ENCODE results near the gene KCNAB3.
"Not testable (repeated sequence)": the region's sequence is repeated elsewhere in the genome, so short reads cannot be mapped to it uniquely, and the experiment has no call there.

The KCNAB3 gene

DNA sequence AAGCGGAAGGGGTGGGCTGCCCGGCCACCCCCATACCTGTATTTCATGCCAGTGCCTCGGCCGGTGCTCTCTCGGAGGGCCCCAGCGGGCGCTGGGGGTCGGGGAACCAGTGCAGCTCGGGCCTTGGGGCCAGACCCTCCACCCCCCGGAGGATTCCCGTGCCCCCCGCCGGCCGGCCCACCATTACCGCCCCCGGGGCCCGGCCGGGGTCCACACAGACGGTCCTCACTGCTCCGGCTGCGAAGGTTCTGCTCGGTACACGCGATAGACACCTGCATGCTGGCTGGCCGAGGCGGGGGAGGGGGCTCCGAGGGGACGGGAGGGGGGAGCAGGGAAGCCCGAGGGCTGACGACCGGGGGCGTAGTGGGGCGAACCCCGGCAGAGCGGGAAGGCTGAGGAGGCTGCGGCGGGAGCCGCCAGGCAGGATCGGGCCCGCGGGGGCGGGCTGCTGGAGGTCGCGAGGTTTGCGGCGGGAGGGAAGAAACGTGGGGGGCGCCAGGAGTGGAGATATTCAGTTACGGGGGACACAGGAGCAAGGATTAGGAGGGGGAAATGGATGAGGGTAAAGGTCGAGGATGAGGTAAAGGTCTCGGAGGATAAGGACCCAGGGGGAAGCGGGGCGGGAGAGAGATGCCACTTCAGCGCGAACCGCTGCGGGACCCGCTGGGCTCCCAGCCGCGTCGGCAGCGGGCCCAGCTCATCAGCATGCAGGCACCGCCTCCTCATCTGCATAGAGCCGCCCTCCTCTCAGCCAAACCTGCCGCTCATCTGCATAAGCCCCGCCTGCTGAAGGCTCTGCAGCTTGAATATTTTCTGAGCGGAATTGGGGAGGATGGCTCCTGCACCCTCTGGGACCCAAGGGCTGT lies at the start of gene KCNAB3:
TSS of gene KCNAB3 (minus strand) at position 699 of the 866 bp plus-strand sequence. CDS start at position 278, 421 bp downstream.
- DNase-seq (ENCODE audit: low read depth in 2 of 2), result no peak

DNA sequence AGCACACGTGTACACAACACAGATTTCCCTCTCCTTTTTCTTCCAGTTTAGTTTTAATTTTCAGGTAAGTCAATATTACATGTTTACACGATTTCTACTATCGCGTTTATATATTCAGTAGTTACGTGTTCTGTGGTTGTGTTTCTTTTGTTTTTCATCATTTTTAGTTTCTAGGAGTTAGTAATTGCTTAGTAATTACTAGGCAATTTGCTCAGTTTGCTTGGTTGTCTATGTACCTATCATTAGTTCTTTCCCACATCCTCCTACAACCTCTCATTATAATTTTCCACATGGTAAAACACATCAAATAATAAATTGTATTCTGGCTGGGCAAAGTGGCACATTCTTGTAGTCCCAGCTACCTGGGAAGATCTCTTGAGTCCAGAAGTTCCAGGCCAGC lies 48.1 kb upstream of the KCNAB3 start:
- no peak for DNase-seq (ENCODE audit: low read depth in 2 of 2)

DNA sequence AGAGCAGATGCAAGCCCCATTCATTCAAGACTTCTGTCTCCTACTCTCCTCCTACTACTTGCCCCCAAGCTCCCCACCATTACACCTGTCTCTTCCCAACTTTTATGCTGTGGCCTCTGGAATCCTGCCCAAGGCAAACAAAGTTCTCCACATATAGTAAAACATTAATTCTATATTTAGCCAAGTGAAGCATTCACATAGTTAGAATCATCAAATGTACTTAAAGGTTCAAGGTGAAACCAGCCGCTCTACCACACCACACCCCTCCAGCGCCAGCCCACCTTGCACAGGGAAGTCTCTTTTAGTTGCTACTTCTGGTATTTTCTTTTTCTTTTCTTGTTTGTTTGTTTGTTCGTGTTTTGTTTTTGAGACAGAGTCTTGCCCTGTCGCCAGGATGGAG lies 47.4 kb upstream of the KCNAB3 start:
- no peak for DNase-seq (ENCODE audit: low read depth in 2 of 2)

DNA sequence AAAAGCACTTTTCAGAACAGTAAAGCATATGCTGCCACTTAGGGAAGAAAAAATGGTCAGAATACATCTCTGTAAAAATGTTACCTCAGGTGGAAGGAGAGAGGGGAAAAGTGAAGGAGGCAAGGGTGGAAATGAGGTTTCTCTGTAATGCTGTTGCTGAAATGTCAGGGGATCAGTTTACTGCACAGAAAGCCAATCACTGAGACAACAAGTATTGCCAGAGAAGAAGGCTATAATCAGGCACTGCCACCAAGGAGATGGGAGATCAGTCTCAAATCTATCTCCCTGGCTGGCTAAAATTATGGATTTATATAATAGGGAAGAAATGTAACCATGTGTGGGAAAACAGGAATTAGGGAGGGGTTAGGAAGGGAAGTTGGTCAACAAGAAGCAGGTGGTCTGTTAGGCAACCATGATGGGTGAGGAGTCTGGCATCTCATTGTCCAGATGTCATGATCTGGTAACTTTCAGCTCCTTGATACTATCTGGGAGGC lies 45.0 kb upstream of the KCNAB3 start:
- no peak for DNase-seq (ENCODE audit: low read depth in 2 of 2)

DNA sequence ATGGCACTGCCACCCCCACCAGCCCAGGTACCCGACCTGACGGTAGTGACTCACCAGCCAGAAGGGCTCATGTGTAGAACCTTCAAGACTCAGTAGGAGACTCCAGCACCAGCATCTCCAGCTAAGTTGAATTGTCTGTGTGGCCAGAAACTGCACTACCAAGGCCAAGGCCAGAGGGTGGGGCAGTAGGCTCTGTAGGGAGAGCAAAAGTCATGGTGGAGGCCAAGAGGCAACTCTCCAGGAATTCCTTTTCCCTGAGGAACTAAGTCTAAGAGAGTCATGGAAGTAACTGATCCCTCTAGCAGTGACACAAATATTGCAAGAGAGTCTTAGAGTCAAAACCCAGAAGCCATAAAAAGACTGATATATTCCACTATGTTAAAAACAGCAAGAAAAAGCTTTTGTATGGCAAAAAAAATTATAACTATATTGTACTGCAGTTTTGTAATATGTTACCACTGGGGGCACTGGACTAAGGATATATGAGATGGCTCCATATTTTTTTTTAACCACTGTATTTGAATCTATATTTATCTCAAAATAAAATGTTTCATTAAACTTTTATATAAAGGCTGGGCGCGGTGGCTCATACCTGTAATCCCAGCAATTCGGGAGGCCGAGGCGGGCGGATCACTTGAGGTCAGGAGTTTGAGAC lies 42.6 kb upstream of the KCNAB3 start:
- DNase-seq (ENCODE audit: low read depth in 2 of 2), result no peak

DNA sequence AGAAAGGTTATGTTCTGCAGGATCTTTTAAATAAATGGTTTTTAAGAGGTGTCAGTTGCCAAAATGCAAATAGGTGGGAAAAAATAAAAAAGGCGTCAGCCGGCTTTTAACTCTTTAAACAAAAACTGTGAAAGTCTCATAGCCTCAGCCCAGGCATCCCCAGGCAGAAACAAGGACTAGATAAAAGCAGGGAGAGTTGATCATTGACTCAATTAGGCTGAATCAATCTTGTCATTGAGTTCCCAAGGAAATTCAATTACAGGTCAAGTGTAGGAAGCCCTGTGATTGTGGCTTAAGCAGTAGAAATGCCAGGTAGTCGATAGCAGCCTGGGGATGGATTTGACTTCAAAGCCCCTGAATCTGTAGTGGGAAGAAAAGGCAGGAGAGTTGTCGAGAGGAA lies 42.0 kb upstream of the KCNAB3 start:
- DNase-seq (ENCODE audit: low read depth in 2 of 2), result no peak

DNA sequence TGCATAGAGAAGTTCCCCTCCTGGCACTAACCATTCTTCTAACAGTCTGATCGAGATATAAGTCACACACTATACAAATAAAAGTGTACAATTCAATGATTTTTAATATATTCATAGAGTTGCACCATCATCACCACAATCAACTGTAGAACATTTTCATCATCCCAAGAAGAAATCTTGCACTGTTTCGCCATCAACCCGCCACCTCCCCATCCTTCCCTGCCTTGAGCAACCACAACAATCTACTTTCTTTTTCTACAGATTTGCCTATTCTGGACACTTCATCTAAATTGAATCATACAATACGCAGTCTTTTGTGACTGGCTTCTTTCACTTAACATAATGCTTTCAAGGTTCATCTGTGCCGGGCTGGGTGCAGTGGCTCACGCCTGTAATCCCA lies 39.8 kb upstream of the KCNAB3 start:
- DNase-seq (ENCODE audit: low read depth in 2 of 2), result no peak

DNA sequence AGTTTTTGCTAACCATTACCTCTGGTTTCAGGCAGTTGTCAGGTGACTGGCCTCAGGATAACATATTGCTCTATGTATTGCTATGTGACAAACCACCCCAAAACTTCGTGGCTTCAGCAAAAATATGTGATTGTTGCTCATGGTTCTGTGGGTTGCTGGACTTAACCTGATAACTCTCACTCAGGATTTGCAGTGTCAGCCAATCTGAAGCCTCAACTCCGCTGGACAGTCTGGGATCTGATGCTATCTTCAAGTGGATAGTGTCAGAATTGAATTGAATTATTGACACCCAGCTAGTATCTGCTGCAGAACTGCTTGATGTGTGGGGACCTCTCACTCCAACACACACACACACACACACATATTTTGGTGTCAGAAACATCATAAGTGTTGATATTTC lies 38.1 kb upstream of the KCNAB3 start:
- DNase-seq (ENCODE audit: low read depth in 2 of 2), result no peak

DNA sequence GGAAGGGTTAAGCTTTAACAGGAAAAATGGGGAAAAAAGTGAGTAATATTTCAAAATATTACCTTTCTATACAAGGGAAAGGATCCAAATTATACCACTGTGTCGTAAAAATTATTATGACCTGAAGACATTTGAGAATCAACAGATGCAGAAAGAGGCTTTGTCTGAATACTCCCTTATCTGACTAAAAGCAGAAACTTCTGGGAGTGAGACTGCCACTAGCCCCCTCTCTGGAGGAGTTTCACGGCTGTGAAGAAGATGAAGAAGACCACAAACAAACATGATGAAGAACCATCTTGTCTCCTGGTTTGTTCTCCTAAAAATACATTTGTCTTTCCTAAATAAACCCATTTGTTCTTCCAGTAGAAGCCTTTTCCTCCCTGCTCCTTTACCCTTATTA lies 31.8 kb upstream of the KCNAB3 start:
- DNase-seq (ENCODE audit: low read depth in 2 of 2), result no peak

DNA sequence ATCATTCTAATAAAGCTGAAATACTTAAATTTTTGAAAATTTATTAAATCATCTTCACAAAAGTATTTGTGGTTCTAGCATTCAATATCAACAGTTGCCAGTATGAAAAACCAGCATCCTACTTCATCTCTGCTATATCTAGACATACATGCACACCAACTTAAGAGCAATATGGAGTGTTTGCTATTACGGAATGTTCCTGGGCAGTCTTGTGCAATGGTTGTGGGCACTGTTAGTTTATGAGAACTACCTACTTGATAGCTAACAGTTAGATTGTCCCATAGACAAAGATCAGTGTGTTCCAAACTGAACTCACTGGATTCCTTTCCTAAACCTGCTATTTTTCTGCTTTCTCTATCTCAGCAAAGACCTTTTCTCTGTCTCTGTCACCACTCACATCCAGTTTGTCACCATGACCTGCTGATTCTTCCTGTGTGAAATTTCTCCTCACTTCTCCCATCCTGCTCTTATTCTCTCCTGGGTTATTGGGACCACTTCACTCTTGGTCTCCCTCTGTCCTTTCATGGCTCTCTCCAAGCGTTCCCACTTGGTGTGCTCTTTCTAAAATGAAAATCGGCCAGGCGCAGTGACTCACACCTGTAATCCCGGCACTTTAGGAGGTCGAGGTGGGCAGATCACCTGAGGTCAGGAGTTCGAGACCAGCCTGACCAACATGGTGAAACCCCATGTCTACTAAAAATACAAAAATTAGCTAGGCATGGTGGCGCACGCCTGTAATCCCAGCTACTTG lies 30.0 kb upstream of the KCNAB3 start:
- no peak for DNase-seq (ENCODE audit: low read depth in 2 of 2)

DNA sequence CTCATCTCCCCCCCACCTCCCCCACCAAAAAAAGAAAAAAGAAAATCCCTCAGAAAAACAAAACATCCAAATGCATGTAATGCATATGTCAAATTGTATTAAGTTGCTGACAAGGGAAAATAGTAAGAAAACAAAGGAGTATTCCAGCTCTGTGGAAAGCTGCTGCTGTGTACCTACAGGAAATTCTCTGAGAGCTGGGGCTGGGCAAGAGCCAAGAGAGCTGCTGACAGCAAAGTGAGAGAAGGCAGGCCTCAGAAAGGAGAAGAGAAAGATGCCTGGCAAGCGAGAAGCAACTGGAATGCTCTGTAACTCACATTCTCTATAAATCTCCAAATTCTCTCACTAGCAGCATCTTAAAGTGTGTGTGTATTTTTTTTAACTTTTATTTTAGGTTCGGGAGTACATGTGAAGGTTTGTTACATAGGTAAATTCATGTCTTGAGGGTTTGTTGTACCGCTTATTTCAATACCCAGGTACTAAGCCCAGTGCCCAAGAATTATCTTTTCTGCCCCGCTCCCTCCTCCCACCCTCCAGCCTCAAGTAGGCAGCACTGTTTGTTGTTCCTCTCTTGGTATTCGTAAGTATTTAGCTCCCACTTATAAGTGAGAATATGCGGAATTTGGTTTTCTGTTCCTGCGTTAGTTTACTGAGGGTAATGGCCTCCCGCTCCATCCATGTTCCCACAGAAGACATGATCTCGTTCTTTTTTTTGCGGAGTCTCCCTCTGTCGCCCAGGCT lies 26.7 kb upstream of the KCNAB3 start:
- no peak for DNase-seq (ENCODE audit: low read depth in 2 of 2)

DNA sequence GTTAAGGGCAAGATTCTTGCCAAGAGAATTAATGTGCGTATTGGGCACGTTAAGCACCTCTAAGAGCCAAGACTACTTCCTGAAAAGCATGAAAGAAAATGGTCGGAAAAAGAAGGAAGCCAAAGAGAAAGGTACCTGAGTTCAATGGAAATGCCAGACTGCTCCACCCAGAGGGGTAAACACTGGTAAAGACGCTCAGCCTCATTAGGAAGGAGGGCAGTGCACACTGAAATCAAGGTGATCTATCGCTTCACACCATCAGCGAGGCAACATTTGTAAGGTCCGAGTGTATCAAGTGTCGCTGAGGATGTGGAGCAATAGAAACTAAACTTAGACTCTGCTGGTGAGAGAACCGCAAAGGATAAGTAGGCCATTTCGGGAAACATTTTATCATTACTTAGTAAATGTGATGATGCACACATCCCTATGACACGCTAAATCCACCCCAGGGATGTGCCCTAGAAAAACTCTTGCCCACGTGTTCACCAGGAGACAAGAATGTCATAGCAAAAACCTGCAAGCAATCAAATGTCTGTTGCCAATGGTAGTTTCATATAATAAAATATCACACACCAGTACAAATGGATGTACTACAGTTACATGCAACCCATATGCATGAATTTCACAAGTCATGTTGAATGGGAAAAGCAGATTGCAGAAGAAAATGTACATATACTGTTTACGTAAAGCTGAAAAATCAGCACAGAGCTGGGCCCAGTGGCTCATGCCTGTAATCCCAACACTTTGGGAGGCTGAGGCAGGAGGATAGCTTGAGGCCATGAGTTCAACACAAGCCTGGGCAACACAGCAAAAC lies 26.0 kb upstream of the KCNAB3 start:
- DNase-seq (ENCODE audit: low read depth in 2 of 2), result no peak

DNA sequence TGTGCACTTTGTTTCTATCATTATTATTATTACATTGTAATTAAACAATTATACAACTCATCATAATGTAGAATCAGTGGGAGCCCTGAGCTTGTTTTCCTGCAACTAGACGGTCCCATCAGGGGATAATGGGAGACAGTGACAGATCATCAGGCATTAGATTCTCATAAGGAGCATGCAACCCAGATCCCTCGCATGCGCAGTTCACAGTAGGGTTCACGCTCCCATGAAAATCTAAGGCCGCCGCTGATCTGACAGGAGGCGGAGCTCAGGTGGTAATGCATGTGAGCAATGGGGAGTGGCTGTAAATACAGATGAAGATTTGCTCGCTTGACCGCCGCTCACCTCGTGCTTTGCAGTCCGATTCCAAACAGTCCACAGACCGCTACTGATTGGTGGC lies 23.6 kb upstream of the KCNAB3 start:
- not testable (repeated sequence) for DNase-seq (ENCODE audit: low read depth in 2 of 2)

DNA sequence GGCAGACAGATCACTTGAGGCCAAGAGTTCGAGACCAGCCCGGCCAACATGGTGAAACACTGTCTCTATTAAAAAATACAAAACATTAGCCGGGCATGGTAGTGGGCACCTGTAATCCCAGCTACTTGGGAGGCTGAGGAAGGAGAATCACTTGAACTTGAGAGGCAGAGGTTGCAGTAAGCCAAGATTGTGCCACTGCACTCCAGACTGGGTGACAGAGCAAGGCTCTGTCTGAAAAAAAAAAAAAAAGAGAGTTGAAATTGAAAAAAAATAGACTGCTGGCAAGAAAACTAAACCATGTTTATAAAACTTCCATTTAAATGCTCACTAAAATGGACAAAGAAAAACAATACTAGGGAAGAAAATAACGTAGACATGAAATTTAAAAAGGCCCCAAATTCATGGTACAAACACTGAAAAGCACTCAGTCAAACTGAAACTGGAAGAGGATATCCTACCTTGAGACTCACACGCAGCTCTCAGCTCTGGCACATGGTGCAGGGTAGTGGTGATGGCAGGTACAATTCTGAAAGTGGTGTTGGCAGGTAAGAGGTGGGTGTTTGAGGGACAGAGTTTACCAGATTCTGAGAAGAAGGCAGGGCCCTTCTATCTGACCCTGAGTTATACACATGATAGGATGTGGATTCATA lies 21.6 kb upstream of the KCNAB3 start:
- peak in 1 of 2 donors; percentile 18 for DNase-seq (ENCODE audit: low read depth in 2 of 2)

DNA sequence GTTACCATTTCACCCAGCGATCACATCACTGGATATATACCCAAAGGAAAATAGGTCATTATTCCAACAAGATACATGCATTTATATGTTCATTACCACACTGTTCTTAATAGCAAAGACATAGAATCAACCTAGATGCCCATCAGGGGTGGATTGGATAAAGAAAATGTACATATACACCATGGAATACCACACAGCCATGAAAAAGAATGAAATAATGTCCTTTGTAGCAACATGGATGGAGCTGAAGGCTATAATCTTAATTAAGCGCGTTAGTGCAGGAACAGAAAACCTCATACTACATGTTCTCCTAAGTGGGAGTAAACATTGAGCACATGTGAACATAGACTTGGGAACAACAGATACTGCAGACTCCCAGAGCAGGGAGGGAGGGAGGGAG lies 20.9 kb upstream of the KCNAB3 start:
- no peak for DNase-seq (ENCODE audit: low read depth in 2 of 2)

DNA sequence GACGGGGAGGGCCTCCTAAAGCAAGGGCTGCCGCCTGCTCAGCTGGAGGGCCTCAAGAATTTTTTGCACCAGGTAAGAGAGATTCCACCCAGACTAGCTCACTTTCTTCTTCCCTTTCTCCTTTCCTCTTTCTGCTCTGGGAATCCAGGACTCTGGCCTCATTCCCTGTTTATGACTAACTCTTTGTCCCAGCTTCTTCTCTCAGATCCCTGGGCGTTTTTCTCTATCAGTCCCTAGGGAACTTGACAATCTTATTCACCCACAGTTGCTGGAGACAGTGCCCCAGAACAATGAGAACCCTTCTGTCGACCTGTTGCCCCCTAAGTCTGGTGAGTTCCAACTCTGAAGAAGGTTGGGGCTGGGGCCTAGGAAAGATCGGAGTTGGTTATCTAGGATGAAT lies 18.0 kb upstream of the KCNAB3 start:
- no peak for DNase-seq (ENCODE audit: low read depth in 2 of 2)

DNA sequence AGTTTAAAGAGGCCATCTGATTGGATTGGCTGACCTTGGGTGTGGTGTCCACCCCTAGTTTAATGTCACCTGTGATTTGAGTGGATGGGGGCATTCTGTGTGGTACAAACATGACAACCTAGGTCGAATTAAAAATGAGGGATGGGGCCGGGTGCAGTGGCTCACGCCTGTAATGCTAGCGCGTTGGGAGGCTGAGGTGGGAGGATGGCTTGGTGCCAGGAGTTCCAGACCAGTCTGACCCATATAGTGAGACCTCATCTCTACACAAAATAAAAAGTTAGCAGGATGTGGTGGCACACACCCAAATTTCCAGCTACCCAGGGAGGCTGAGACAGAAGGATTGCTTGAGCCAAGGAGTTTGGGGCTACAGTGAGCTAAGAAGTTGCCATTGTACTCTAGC lies 16.8 kb upstream of the KCNAB3 start:
- no peak for DNase-seq (ENCODE audit: low read depth in 2 of 2)

DNA sequence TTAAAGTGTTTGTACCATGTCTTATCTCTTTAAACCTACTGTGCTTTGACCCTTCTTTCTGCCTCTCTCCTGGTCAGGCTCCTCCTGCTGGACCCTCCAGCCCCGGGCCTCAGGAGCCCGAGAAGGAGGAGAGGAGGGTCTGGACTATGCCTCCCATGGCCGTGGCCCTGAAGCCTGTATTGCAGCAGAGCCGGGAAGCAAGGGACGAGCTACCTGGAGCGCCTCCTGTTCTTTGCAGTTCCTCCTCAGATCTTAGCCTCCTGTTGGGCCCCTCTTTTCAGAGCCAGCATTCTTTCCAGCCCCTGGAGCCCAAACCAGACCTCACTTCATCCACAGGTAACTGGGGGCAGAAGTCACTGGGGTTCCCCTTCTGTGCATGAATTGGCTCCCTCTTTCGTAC lies 16.0 kb upstream of the KCNAB3 start:
- DNase-seq (ENCODE audit: low read depth in 2 of 2), result no peak

DNA sequence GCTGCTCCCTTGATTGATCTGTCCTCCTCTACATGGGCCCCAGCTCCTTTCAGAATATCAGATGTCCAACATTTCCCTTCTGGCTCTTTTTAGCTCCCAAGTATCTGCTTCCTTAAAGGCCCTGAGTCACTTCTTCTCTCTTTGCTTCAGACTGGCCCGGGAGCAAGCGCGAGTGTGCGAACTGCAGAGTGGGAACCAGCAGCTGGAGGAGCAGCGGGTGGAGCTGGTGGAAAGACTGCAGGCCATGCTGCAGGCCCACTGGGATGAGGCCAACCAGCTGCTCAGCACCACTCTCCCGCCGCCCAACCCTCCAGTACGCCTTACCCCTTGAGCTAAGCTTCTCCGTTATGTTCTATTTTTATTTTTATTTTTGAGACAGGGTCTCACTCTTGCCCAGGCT lies 14.7 kb upstream of the KCNAB3 start:
- no peak for DNase-seq (ENCODE audit: low read depth in 2 of 2)

DNA sequence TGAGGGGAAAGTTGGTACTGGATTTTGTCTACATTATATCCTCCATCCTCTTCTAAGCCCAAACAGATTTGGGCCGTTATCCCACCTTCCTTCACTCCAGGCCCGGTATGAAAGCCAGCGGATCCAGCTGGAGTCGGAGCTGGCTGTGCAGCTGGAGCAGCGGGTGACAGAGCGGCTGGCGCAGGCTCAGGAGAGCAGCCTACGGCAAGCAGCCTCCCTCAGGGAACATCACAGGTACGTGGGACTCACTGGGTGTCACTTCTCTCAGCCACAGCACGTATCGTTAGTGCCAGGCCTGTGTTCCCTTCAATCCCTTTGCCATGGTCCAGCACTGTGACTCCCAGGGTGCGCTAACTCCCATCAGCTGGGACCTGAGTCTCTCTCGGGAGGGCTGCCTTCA lies 13.6 kb upstream of the KCNAB3 start:
- DNase-seq (ENCODE audit: low read depth in 2 of 2), result no peak

All from stimulated activated CD4-positive, alpha-beta T cell treated with anti-CD3 and anti-CD28 coated beads, Interleukin-1b, Interleukin-23, amount 100 ng/mL, for 4 hours (primary cell).